Left ventricle myocardium inferior (tissue), 1 donor: ENCODE results near the gene SART1. TPM values are rescaled to one million over a fixed set of nuclear protein-coding genes. Genes with fewer than 3 reads are reported as not detected.
A peak's percentile ranks its signal among the peaks of the same experiment; 100 is the strongest.

Source experiments
- DNase-seq: peaks from one replicate; pipeline ENCODE4 v3.0.0-alpha.2; 2020
- H3K27ac ChIP-seq: fragments of 200-600 bp; replicated peaks from 2 replicates; pipeline ENCODE4 v1.8.0; 2021
- H3K27me3 ChIP-seq: fragments of 200-600 bp; 2 replicates; pipeline ENCODE4 v1.8.0; 2021; ENCODE audit warnings: low read depth
- H3K36me3 ChIP-seq: fragments of 200-600 bp; 2 replicates; pipeline ENCODE4 v1.8.0; 2021
- H3K4me1 ChIP-seq: fragments of 200-600 bp; 2 replicates; pipeline ENCODE4 v1.8.0; 2021
- H3K4me3 ChIP-seq: fragments of 200-600 bp; 2 replicates; pipeline ENCODE4 v1.8.0; 2021; ENCODE audit warnings: mild to moderate bottlenecking, moderate library complexity
- H3K9me3 ChIP-seq: fragments of 200-600 bp; replicated peaks from 2 replicates; pipeline ENCODE4 v1.8.0; 2021
- intact Hi-C: fragments of 100-400 bp; cut with micrococcal nuclease; formaldehyde crosslinking; loops from one replicate; pipeline ENCODE4 v1.11.0; 2022
- total RNA-seq: library from RNA; stranded (reverse); fragmentation: NEBNext Ultra II Directional; extraction: Animal tissue kit (Norgen Biotek cat#: 25700); gene quantifications from one replicate; pipeline ENCODE4 v1.2.1, GENCODE V29; 2021
- TF ChIP-seq, protein P1 (sequence below): fragments of 200-600 bp; IDR thresholded peaks from 2 replicates; pipeline ENCODE4 v1.8.0; 2021; ENCODE audit warnings: antibody characterized with exemption, mild to moderate bottlenecking, borderline replicate concordance
- donor health status: DM: no; HTN: yes; CAD: no; lungs with severe emphysema.

The SART1 gene
- total RNA-seq, 1 donor from 2014 or later, result 30.7 TPM

DNA sequence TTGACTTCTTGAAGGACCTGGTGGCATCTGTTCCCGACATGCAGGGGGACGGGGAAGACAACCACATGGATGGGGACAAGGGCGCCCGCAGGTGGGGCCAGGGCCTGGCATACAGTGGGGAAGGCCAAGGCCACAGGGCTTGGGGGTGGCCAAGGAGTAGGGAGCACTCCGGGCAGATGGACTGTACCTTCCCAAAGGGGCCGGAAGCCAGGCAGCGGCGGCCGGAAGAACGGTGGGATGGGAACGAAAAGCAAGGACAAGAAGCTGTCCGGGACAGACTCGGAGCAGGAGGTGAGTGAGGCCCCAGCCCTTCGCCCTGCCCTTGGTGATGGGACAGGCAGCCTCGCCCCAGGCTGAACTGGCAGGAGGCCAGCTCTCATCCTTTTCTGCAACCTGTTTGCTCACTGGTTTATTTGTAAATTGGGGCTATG lies 41.1 kb upstream of the SART1 start:
- TF ChIP-seq, protein P1, sequence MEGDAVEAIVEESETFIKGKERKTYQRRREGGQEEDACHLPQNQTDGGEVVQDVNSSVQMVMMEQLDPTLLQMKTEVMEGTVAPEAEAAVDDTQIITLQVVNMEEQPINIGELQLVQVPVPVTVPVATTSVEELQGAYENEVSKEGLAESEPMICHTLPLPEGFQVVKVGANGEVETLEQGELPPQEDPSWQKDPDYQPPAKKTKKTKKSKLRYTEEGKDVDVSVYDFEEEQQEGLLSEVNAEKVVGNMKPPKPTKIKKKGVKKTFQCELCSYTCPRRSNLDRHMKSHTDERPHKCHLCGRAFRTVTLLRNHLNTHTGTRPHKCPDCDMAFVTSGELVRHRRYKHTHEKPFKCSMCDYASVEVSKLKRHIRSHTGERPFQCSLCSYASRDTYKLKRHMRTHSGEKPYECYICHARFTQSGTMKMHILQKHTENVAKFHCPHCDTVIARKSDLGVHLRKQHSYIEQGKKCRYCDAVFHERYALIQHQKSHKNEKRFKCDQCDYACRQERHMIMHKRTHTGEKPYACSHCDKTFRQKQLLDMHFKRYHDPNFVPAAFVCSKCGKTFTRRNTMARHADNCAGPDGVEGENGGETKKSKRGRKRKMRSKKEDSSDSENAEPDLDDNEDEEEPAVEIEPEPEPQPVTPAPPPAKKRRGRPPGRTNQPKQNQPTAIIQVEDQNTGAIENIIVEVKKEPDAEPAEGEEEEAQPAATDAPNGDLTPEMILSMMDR, result no peak
- DNase-seq, result peak; percentile 24

DNA sequence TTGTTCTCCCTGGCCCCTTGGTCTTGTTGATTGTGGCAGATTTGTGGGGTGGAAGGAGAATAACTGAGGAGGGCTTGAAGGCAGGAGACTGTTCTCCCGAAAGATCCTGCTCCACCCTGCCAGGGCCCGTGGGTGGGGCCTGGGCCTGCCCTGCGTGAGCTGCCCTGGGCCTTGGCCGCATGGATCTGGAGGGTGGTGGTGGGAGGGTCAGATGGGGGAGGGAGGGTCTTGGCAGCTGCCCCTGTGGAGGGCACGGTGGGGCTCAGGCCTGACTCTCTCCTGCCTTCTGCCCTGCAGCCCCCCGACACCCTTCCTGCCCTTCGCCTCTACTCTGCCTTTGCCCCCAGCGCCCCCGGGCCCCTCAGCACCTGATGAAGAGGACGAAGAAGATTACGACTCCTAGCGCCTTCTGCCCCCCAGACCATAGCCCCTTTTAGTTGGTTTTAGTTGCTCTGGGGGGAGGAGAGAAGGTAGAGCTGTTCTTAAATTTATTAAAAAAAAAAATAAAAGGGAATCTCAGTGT lies 40.4 kb upstream of the SART1 start:
- TF ChIP-seq, protein P1, result no peak
- H3K4me3 ChIP-seq, result peak overlapping the region; percentile 100
- no peaks in the 10 kb centered on the region for H3K27me3 ChIP-seq
- H3K27ac ChIP-seq, result no peak overlapping the region
- H3K36me3 ChIP-seq, result peaks cover 32% of the 10 kb centered on the region
- peaks cover 46% of the 10 kb centered on the region for H3K4me1 ChIP-seq
- DNase-seq, result no peak
- H3K9me3 ChIP-seq, result no peaks in the 10 kb centered on the region
- intact Hi-C loops, result no loop called here

More for the DNA sequence above, 41.1 kb upstream of the SART1 start:
- intact Hi-C loops, result no loop called here
- peak overlapping the region; percentile 100 for H3K4me3 ChIP-seq
- H3K36me3 ChIP-seq, result peaks cover 32% of the 10 kb centered on the region
- peaks cover 53% of the 10 kb centered on the region for H3K4me1 ChIP-seq
- no peaks in the 10 kb centered on the region for H3K27me3 ChIP-seq
- no peaks in the 10 kb centered on the region for H3K9me3 ChIP-seq
- peak overlapping the region; percentile 88 for H3K27ac ChIP-seq

DNA sequence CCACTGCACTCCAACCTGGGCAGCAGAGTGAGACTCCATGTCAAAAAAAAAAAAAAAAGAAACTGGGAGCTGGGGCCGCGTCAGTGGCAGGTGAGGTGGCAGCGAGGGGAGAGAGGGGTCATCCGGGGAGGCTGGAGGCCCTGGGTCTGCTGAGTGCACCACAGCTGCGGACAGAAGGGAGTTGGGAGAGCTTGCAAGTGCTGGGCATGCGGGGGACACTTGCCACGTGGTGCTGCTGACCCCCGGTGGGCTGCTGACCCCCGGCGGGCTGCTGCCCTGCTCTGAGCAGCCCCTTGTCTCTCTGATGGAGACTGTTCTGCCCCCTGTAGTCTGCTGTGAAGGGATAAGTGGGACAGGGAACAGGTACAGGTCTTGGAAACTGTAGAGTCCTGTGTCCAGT lies 39.7 kb upstream of the SART1 start:
- Histone ChIP-seq H3K4me3 (no peak overlapping the region), H3K27me3 (no peaks in the 10 kb centered on the region), H3K36me3 (peaks cover 32% of the 10 kb centered on the region), H3K9me3 (no peaks in the 10 kb centered on the region), H3K4me1 (peaks cover 38% of the 10 kb centered on the region), H3K27ac (no peak overlapping the region)
- DNase-seq, result no peak
- intact Hi-C loops, result no loop called here
- TF ChIP-seq, protein P1, result no peak

DNA sequence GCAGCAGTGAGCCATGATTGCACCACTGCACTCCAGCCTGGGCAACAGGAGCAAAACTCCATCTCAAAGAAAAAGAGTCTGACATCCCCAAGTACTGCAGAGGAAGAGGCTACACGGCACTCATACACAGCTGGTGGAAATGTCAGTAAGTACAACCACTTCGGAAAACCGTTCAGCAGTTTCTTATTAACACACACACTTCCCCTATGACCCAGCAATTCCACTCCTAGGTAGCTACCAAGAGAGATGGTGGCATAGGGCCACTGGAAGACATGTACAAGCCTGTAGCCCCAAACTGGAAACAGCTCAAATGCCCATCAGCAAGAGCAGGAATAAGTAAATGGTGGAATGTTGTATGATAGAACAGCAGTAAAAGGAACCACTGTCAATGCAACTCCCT lies 39.0 kb upstream of the SART1 start:
- Histone ChIP-seq H3K9me3 (no peaks in the 10 kb centered on the region), H3K27ac (no peak overlapping the region), H3K4me1 (peaks cover 32% of the 10 kb centered on the region), H3K4me3 (no peak overlapping the region), H3K36me3 (peaks cover 27% of the 10 kb centered on the region), H3K27me3 (no peaks in the 10 kb centered on the region)
- intact Hi-C loops, result no loop called here
- no peak for DNase-seq
- TF ChIP-seq, protein P1, result no peak

DNA sequence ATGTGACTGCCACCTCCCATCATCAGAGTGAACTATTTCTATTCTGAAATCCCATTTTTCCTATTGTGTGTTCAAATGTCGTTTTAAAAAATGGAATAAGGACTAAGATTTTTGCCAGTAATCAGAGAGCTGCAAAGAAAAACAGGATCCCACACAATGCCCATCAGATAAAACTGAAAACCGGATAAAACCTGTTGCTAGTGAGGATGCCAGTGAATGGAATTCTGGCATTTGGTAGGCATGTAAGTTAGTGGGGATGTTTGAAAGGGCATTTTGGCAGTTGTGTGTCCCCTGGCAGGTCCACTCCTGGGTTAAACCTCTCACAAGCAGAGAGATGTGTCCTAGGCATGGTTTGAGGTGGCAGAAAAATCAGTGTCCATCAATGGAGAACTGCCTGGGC lies 36.1 kb upstream of the SART1 start:
- peaks cover 23% of the 10 kb centered on the region for H3K36me3 ChIP-seq

More for the DNA sequence above, 36.1 kb upstream of the SART1 start:
- DNase-seq, result no peak
- H3K4me1 ChIP-seq, result peaks cover 9% of the 10 kb centered on the region
- no peaks in the 10 kb centered on the region for H3K9me3 ChIP-seq
- intact Hi-C loops, result no loop called here
- TF ChIP-seq, protein P1, result no peak
- no peak overlapping the region for H3K27ac ChIP-seq
- no peaks in the 10 kb centered on the region for H3K27me3 ChIP-seq
- no peak overlapping the region for H3K4me3 ChIP-seq
